OCI-LY7 (cell line): ENCODE measurements around the gene DDX51. TPM values are rescaled to one million over a fixed set of nuclear protein-coding genes. Genes with fewer than 3 reads are reported as not detected.

Experiments used
- BruUV-seq: library from RNA; stranded (reverse); fragments of 400-500 nt; replicated peaks from 2 replicates; lab custom pipeline; 2021; lab: Mats Ljungman, UMichigan
- CTCF ChIA-PET: fragments of 300-600 bp; sonication (Branson Sonifier 250); formaldehyde crosslinking; loops from one replicate; lab custom pipeline; 2022; ENCODE audit warnings: antibody characterized with exemption; ENCODE audit not compliant: unreplicated experiment; lab: Charles Lee
- POLR2A ChIA-PET: fragments of 300-600 bp; sonication (Branson Sonifier 250); formaldehyde crosslinking; loops from one replicate; lab custom pipeline; 2022; ENCODE audit warnings: antibody characterized with exemption; lab: Charles Lee
- DNase-seq: peaks from one replicate; pipeline ENCODE4 v3.0.0-alpha.2; 2015; ENCODE audit warnings: low spot score
- H2AFZ ChIP-seq: fragments of 200-600 bp; sonication (generic), shearing (Covaris generic); 2 replicates; pipeline ENCODE4 v1.6.1; 2014; ENCODE audit warnings: mild to moderate bottlenecking, antibody characterized with exemption, low read length, moderate library complexity
- H3K27ac ChIP-seq: fragments of 200-600 bp; sonication (generic); 2 replicates; pipeline ENCODE4 v1.5.1; 2014; ENCODE audit warnings: mixed run types, low read depth, mild to moderate bottlenecking, moderate library complexity, low read length, inconsistent platforms; ENCODE audit not compliant: poor library complexity, severe bottlenecking
- H3K36me3 ChIP-seq: fragments of 200-600 bp; sonication (generic); 2 replicates; pipeline ENCODE4 v1.6.1; 2014; ENCODE audit warnings: mild to moderate bottlenecking, antibody characterized with exemption, low read length, moderate library complexity, mixed read lengths; ENCODE audit not compliant: insufficient read depth
- H3K4me1 ChIP-seq: fragments of 200-600 bp; sonication (generic); 2 replicates; pipeline ENCODE4 v1.5.1; 2014; ENCODE audit warnings: mild to moderate bottlenecking, low read length; ENCODE audit not compliant: insufficient read depth, poor library complexity, severe bottlenecking
- H3K4me2 ChIP-seq: fragments of 200-600 bp; sonication (generic); 2 replicates; pipeline ENCODE4 v1.6.1; 2014; ENCODE audit warnings: mild to moderate bottlenecking, low read length
- H3K4me3 ChIP-seq: fragments of 200-600 bp; sonication (generic); 2 replicates; pipeline ENCODE4 v1.5.1; 2014; ENCODE audit warnings: mild to moderate bottlenecking, low read depth, low read length; ENCODE audit not compliant: poor library complexity, severe bottlenecking
- H3K79me2 ChIP-seq: fragments of 200-600 bp; sonication (generic); 2 replicates; pipeline ENCODE4 v1.6.1; 2016; ENCODE audit warnings: low read depth, mild to moderate bottlenecking, low read length, moderate library complexity, mixed read lengths; ENCODE audit not compliant: insufficient read depth
- H3K9me2 ChIP-seq: fragments of 200-600 bp; sonication (generic); 2 replicates; pipeline ENCODE4 v1.6.1; 2016; ENCODE audit warnings: mild to moderate bottlenecking, low read length, mixed read lengths; ENCODE audit not compliant: insufficient read depth
- H3K9me3 ChIP-seq: fragments of 200-600 bp; sonication (generic); 2 replicates; pipeline ENCODE4 v1.6.1; 2014; ENCODE audit warnings: mild to moderate bottlenecking, mixed run types, low read length, mixed read lengths
- H4K20me1 ChIP-seq: fragments of 200-600 bp; sonication (generic); 2 replicates; pipeline ENCODE4 v1.6.1; 2014; ENCODE audit warnings: mild to moderate bottlenecking, antibody characterized with exemption, low read length, moderate library complexity, mixed read lengths; ENCODE audit not compliant: insufficient read depth
- EZH2phosphoT487 ChIP-seq: fragments of 200-600 bp; sonication (generic); IDR thresholded peaks from 2 replicates; pipeline ENCODE4 v1.6.1; 2018; ENCODE audit warnings: low read depth, borderline replicate concordance, mild to moderate bottlenecking, mixed run types, antibody characterized with exemption, low read length, moderate library complexity, mixed read lengths
- intact Hi-C: fragments of 100-400 bp; cut with micrococcal nuclease; formaldehyde crosslinking; loops from one replicate; pipeline ENCODE4 v1.10.0; 2022; ENCODE audit not compliant: unreplicated experiment
- total RNA-seq, 2 experiments: library from RNA; depleted of rRNA in 1 of 2; stranded (reverse); fragments of >200 nt in 1 of 2; shearing (Covaris generic) in 1 of 2; gene quantifications; 2 replicates each; pipeline ENCODE4 v1.2.3, GENCODE V29; 2014 to 2022
- TF ChIP-seq, protein P1 (sequence below): fragments of 200-600 bp; sonication (generic); conservative IDR thresholded peaks from 2 replicates; pipeline ENCODE4 v1.5.1; 2014; ENCODE audit warnings: mild to moderate bottlenecking, antibody characterized with exemption, low read length, moderate library complexity, mixed read lengths

DDX51 gene
- total RNA-seq, 2 experiments from 2014 or later: 47.1 to 63.1 TPM

DNA sequence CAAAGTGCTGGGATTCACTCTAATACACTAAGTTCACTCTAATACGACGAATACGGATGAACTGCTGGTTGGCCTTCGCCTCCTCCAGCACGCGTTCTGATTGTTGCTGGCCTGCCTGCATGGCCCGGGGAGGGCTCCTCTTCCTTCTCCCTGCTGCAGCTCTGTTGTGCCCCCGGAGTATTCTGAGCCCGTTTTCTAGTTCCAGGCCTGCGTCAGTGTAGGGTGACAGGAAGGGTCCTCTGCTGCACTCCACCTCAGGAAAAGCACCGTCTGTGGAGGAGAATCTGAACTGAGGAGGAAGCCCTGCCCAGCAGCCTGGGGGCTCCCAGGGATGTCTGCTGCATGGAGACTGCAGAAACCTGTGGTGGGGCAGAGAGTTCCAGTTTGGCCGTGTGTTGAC, 44.4 kb downstream of the DDX51 start:
- Histone ChIP-seq H3K9me2 (no peaks in the 10 kb centered on the region), H3K4me1 (no peaks in the 10 kb centered on the region), H3K79me2 (peaks cover 14% of the 10 kb centered on the region; the same call in 1 of the 2 replicates), H3K36me3 (peaks cover 57% of the 10 kb centered on the region), H3K9me3 (no peaks in the 10 kb centered on the region), H3K4me2 (no peak overlapping the region), H3K4me3 (no peak overlapping the region), H3K27ac (no peak overlapping the region), H2AFZ (no peak overlapping the region), H4K20me1 (no peaks in the 10 kb centered on the region; the same call in 1 of the 2 replicates)
- ChIA-PET CTCF (no interaction called here), POLR2A (no interaction called here)
- no peak for TF ChIP-seq EZH2phosphoT487
- TF ChIP-seq, protein P1, sequence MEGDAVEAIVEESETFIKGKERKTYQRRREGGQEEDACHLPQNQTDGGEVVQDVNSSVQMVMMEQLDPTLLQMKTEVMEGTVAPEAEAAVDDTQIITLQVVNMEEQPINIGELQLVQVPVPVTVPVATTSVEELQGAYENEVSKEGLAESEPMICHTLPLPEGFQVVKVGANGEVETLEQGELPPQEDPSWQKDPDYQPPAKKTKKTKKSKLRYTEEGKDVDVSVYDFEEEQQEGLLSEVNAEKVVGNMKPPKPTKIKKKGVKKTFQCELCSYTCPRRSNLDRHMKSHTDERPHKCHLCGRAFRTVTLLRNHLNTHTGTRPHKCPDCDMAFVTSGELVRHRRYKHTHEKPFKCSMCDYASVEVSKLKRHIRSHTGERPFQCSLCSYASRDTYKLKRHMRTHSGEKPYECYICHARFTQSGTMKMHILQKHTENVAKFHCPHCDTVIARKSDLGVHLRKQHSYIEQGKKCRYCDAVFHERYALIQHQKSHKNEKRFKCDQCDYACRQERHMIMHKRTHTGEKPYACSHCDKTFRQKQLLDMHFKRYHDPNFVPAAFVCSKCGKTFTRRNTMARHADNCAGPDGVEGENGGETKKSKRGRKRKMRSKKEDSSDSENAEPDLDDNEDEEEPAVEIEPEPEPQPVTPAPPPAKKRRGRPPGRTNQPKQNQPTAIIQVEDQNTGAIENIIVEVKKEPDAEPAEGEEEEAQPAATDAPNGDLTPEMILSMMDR: no peak
- no peak for DNase-seq
- no TSS peak for BruUV-seq
- intact Hi-C loops: no loop called here

DNA sequence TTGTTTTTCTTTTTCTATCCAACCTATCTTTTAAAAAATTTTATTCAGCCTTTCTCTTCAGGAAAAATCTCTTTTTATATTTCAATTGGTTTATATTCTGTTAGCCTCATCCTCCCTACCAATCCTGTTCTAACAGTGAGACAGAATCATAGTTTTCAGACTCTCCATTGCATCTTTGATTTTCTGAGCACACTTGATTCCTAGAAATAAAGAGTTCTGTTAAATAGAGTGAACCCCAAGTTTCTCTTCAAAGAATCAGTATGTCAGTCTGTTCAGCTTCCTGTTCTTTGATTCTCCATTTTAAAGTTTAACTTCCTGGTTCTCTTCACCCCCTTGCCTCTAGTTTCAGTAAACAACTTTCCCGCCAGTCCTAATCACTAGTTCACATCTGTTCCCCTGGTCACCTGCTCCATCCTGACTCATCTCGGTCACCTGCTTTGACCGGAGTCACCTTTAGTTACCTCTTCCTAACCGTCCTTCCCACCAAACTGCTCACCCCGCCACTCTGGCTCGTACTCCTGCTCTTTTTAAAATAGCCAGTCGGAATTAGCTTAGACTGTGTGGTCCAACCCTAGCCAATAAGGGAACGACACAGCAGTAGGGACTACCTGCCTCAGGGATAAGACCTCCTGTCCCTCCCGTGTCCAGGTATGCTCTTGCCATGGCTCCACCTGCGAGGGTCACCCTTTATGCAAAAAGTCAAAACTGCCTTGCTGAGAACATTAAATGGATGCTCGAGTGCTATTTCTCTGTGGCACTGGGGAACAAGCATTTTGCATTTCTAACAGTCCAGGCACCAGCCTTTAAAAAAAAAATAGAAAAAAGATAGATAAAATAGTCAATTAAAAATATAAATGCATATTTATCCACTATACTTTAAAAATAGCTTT, 48.4 kb downstream of the DDX51 start:
- CTCF ChIA-PET: no interaction called here
- Histone ChIP-seq H3K36me3 (peaks cover 88% of the 10 kb centered on the region), H3K4me2 (no peak overlapping the region), H3K27ac (no peak overlapping the region), H3K9me2 (no peaks in the 10 kb centered on the region), H3K79me2 (peaks cover 26% of the 10 kb centered on the region; the same call in 1 of the 2 replicates), H4K20me1 (no peaks in the 10 kb centered on the region; the same call in 1 of the 2 replicates), H3K4me1 (no peaks in the 10 kb centered on the region), H3K4me3 (no peak overlapping the region), H2AFZ (no peak overlapping the region), H3K9me3 (no peaks in the 10 kb centered on the region)
- no TSS peak for BruUV-seq
- TF ChIP-seq EZH2phosphoT487: no peak
- TF ChIP-seq, protein P1: no peak
- no peak for DNase-seq
- POLR2A ChIA-PET: no interaction called here
- intact Hi-C loops: no loop called here

DNA sequence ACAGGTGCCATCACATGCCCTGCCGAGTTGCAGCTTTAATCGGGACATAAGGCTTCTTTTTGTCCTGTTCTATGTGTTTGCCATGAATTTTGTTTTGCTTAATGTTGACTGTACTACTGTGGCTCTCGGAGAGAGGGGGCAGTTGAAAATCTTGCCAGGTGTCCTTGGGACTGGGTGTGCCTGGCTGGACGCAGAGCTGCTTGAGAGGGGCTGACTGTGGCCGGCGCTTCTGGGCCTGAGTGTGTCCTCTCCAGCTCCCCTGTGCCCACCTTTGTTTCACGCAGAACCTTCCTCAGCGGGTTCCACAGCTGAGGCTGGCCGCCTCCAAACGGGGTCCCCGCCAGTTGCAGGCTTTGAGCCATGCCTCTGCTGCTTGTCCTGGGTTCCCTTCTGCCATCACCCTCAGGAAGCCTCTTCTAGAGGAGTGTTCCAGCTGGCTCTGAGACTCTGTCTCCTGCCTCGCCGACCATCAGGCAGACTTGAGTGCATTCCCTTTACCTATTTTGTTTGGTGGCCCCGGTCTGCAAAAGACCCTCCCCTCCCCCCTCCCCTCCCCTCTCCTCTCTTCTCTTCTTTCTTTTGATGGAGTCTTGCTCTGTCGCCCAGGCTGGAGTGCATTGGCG, 49.7 kb downstream of the DDX51 start:
- Histone ChIP-seq H3K4me1 (peaks cover 9% of the 10 kb centered on the region), H4K20me1 (no peaks in the 10 kb centered on the region), H3K36me3 (peaks cover 91% of the 10 kb centered on the region), H3K79me2 (peaks cover 39% of the 10 kb centered on the region; the same call in 1 of the 2 replicates), H3K4me3 (no peak overlapping the region), H3K4me2 (no peak overlapping the region), H3K27ac (no peak overlapping the region), H2AFZ (no peak overlapping the region), H3K9me2 (no peaks in the 10 kb centered on the region), H3K9me3 (peaks cover 9% of the 10 kb centered on the region; the same call in 1 of the 2 replicates)
- intact Hi-C loops: no loop called here
- TF ChIP-seq, protein P1: no peak
- TF ChIP-seq EZH2phosphoT487: no peak
- CTCF ChIA-PET: no interaction called here
- POLR2A ChIA-PET: no interaction called here
- no peak for DNase-seq
- BruUV-seq: no TSS peak
